ENCODE measurements around the gene RGSL1.

The RGSL1 gene

DNA sequence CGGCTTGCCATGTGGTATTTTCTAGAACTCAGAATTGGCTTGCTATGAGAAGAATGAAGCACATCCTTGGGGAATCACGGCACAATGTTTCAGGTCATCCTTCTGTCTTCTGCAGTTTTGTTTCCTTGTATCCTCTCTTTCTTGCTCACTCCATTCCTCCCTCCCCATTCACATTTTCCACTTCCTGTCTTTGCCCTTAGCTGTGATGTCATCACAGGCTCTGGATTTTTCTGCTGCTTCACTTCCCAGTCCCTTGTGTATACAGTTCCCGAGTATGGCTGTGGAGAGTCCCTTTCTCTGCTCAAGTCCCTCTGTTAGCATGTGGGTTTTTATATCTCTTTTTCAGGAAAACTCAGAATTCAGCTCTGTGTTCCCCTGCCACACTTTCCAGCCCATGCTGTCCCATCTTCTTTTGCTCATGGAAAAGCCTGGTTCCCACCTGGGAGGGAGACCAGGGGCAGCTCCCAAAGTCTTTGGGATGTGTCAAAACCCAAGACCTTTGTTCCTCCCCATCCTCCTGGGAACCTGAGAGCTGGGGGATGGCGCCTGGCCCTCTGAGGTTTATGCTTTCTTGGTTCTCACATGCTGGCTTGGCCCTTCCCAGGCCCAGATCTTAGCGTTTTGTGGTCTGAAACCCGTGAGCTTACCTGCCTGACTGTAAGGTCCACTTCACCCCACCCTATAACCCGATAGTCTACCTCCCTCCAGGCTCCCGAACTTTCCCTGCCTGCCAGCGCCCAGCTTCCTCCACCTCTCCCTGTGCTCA is 159.1 kb downstream of the RGSL1 start:
- no peak for DNase-seq (ENCODE audit: insufficient read length, low spot score)

More for the DNA sequence above, 159.1 kb downstream of the RGSL1 start:
- peak; percentile 62 for FAIRE-seq
